UCSD-AML1 (cell line): ENCODE data around the gene TMEM147.

Experiments used
- DNase-seq: peaks from one replicate; lab custom pipeline; 2025; ENCODE audit not compliant: unreplicated experiment; lab: John Stamatoyannopoulos, UW

TMEM147 gene

GRCh38 chr19:35545001-35545854 lies at the start of gene TMEM147:
TSS of gene TMEM147 (plus strand) at chr19:35545626. CDS start at chr19:35545740, 114 bp downstream.
- DNase-seq = peak; percentile 92

GRCh38 chr19:35497406-35497805 lies 48.0 kb upstream of the TMEM147 start:
- no peak for DNase-seq

GRCh38 chr19:35498220-35498619 lies 47.2 kb upstream of the TMEM147 start:
- DNase-seq = no peak

- DNase-seq = no peak
Measured at GRCh38 chr19:35498984-35499527, 46.4 kb upstream of the TMEM147 start.

GRCh38 chr19:35500611-35501010 lies 44.8 kb upstream of the TMEM147 start:
- DNase-seq = no peak

- no peak for DNase-seq
Measured at GRCh38 chr19:35501684-35502083, 43.7 kb upstream of the TMEM147 start.

- DNase-seq = no peak
Measured at GRCh38 chr19:35502751-35503150, 42.7 kb upstream of the TMEM147 start.

- no peak for DNase-seq
Measured at GRCh38 chr19:35506011-35506410, 39.4 kb upstream of the TMEM147 start.

- no peak for DNase-seq
Measured at GRCh38 chr19:35507561-35507960, 37.9 kb upstream of the TMEM147 start.

- DNase-seq = no peak
Measured at GRCh38 chr19:35508129-35508528, 37.3 kb upstream of the TMEM147 start.

GRCh38 chr19:35509018-35509652 lies 36.3 kb upstream of the TMEM147 start:
- DNase-seq = no peak

- peak; percentile 55 for DNase-seq
Measured at GRCh38 chr19:35509861-35510625, 35.4 kb upstream of the TMEM147 start.

- no peak for DNase-seq
Measured at GRCh38 chr19:35510626-35510964, 34.8 kb upstream of the TMEM147 start.

- no peak for DNase-seq
Measured at GRCh38 chr19:35511337-35511736, 34.1 kb upstream of the TMEM147 start.

GRCh38 chr19:35512831-35513627 lies 32.4 kb upstream of the TMEM147 start:
- DNase-seq = no peak

- no peak for DNase-seq
Measured at GRCh38 chr19:35513628-35514281, 31.7 kb upstream of the TMEM147 start, which contains the start of gene DMKN. TSS of gene DMKN (minus strand) at chr19:35513649. CDS start at chr19:35513475, 174 bp downstream.

GRCh38 chr19:35514282-35514809 lies 31.1 kb upstream of the TMEM147 start:
- no peak for DNase-seq

GRCh38 chr19:35516310-35516709 lies 29.1 kb upstream of the TMEM147 start:
- DNase-seq = no peak

GRCh38 chr19:35517342-35517741 lies 28.1 kb upstream of the TMEM147 start:
- no peak for DNase-seq

- no peak for DNase-seq
Measured at GRCh38 chr19:35518313-35518712, 27.1 kb upstream of the TMEM147 start.
